HAP-1 (cell line): ENCODE data around the gene KLHL10.

Experiments
- DNase-seq, 2 experiments: peaks; one replicate each; pipeline ENCODE4 v3.0.0-alpha.2; 2016 to 2020; ENCODE audit warnings: low spot score in 2 of 2
- H3K27me3 ChIP-seq: fragments of 250-450 bp; sonication (Bioruptor Pico); 2 replicates; pipeline ENCODE4 v1.5.1; 2020; ENCODE audit warnings: low read depth, mild to moderate bottlenecking, moderate library complexity
- H3K36me3 ChIP-seq: fragments of 250-450 bp; sonication (Bioruptor Pico); replicated peaks from 2 replicates; pipeline ENCODE4 v1.5.1; 2020; ENCODE audit warnings: mild to moderate bottlenecking
- H3K4me1 ChIP-seq: fragments of 250-450 bp; sonication (Bioruptor Pico); 2 replicates; pipeline ENCODE4 v1.5.1; 2020; ENCODE audit warnings: mild to moderate bottlenecking
- H3K4me3 ChIP-seq: fragments of 250-450 bp; sonication (Bioruptor Pico); 2 replicates; pipeline ENCODE4 v1.5.1; 2020; ENCODE audit warnings: mild to moderate bottlenecking, moderate library complexity
- H3K9me3 ChIP-seq: fragments of 250-450 bp; sonication (Bioruptor Pico); 2 replicates; pipeline ENCODE4 v1.5.1; 2020; ENCODE audit warnings: mild to moderate bottlenecking, moderate library complexity
- in situ Hi-C: fragments of 300-500 bp; cut with MboI; formaldehyde crosslinking; loops from 3 replicates; pipeline ENCODE4 v1.14.3; 2020; ENCODE audit warnings: low sequenced_read_pairs, inconsistent platforms, mixed read lengths

KLHL10 gene

DNA sequence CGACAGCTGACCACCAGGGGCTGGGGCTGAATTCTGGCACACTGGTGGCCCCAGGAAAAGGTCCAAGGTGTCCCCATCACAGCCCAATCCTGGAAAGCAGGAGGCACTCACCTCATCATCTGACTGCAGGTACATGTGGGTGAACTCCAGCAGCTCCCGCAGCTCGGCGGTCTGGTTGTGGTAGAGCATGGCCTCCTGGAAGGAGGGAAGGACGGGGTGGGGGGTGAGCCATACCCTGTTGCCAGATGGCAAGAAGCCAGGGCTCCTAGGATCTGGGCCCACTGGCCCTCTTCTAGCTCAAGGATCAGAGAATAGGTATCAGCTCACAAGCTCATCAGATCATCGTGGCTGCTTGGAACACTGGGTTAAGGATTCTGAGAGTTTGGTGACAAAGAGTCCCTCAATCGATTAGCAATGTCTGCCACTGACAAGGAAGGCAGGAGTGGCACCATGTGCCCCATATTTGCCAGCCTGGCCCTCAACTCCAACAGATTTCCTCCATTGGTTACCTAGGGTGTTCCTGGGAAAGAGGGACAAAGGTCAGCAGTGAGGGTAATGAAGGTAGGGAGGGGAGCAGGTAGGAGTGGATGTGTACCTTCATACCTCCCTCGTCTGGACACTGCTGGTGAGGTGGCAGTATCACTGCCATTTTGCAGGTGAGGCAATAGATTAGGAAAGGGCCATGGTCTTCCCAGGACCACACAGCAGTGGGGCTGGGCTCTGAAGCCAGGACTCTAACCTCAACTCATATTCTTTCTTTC, 30.8 kb upstream of the KLHL10 start:
- in situ Hi-C loops, result no loop called here
- Histone ChIP-seq H3K4me3 (no peak overlapping the region), H3K9me3 (no peaks in the 10 kb centered on the region), H3K4me1 (peaks cover 7% of the 10 kb centered on the region), H3K36me3 (peaks cover 51% of the 10 kb centered on the region), H3K27me3 (no peaks in the 10 kb centered on the region)
- no peak for DNase-seq

DNA sequence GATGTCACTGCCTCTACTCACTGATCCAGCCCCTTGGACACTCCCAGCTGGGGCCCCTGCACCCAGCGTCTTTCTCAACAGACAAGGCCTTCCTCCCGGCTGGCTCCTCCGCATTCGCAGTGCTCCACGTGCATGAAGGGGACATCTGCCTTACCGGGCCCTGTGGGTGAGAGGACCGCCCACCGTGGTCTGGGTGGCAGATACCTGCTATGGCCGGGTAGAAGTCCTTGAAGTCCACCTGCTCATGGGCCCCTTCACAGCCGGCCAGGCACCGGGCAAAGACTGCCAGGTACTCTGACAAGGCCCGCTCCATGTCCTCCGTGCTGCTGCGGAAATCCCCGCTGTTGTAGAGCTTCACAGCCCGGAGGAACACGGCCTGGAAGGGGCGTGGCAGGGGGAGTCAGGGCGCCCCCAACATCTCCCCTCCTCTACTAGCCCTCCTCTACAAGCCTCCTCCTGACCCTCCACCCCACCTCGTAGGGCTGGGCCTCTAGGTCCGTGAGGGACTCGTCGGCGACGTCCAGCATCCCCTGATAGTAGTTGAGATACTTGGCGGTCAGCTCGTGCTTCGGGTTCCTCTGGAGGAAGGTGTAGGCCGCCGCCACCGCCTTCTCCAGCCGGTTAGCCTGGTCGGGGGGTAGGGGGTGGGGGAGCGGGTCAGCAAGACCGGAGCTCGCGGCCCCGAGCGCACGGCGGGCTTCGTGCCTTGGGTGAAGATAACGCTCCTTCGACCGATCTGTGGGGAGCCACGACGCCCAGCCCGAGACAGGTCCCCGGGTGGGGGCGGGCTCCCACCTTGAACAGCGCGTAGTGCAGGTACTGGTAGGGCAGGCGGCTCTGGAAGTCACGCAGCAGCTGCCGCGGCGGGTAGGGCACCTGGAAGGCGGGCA, 26.7 kb upstream of the KLHL10 start:
- in situ Hi-C loops, result no loop called here
- H3K4me1 ChIP-seq, result peaks cover 18% of the 10 kb centered on the region
- H3K27me3 ChIP-seq, result no peaks in the 10 kb centered on the region
- no peaks in the 10 kb centered on the region; the same call in 1 of the 2 replicates for H3K9me3 ChIP-seq
- DNase-seq, result peak in 1 of 2 experiments; percentile 48
- peak overlapping the region; percentile 89 for H3K4me3 ChIP-seq
- H3K36me3 ChIP-seq, result peaks cover 47% of the 10 kb centered on the region

DNA sequence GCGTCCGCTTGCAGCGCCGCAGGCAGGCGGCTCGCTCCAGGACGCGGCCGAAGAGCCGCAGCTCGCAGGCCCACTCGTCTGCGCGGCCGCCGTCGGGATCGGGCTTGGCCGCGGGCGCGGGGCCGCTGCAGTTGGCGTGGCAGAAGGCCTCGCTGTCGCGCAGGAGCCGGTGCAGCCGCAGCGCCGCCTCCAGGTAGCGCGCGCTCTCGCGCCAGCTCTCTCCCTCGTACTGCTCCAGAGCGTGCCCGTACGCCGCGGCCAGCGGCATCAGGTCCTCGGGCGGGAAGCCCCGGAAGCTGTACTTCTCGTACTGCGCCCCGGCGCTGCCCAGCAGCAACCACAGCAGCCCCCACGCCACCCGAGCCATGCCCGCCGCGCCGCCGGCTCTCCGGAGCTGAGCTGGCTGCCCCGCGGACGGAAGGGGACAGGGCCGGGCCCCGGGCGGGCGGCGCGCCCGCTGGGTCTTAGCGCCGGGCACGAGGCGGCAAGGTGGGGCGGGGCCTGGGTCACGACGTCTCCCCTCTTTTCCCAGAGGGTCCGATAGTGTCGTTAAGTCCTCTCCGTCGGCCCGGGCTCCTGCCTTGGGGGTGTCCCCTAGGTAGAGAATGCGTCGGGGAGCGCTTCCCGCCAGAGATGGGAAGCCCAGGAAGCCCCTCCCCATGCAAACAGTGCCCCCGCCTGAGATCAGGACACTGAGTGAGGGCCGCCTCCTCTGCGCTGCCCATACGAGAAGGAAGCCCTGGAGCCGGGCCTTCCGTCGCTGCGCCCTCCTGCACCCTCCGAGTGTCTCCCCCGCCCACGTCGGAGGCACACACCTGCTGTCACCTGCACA, 25.9 kb upstream of the KLHL10 start, which contains the start of gene P3H4:
Gene P3H4, minus strand, starts transcription at position 401 of the 832 bp plus-strand sequence. Its CDS starts 34 bp downstream, at position 367.
- in situ Hi-C loops, result no loop called here
- Histone ChIP-seq H3K36me3 (peaks cover 44% of the 10 kb centered on the region), H3K4me3 (peak within 1 kb of the TSS; percentile 89), H3K27me3 (no peaks in the 10 kb centered on the region), H3K4me1 (peaks cover 18% of the 10 kb centered on the region), H3K9me3 (no peaks in the 10 kb centered on the region; the same call in 1 of the 2 replicates)
- peak; percentile 60 to 86 for DNase-seq

DNA sequence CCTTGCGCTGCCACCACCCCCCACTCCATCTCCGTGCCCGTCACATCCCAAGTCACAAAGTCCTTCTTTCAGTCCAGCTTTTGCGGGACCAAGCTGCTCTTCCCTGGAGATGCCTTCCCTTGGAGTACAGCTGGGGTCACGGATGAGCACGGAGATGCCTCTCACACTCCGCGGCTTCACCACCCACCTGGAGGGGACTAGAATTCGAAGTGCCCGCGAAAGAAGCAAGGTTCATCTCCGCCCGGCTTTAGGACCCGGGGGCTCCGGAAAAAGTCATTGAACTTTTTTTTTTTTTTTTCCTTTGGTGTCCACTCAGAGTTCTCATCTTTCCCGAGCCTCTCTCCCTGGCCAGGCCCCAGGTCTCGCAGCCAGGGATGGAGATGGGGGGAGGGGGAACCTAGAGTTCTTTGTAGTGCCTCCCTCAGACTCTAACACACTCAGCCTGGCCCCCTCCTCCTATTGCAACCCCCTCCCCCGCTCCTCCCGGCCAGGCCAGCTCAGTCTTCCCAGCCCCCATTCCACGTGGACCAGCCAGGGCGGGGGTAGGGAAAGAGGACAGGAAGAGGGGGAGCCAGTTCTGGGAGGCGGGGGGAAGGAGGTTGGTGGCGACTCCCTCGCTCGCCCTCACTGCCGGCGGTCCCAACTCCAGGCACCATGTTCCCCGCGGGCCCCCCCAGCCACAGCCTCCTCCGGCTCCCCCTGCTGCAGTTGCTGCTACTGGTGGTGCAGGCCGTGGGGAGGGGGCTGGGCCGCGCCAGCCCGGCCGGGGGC, 25.1 kb upstream of the KLHL10 start, which contains the start of gene FKBP10:
Gene FKBP10, plus strand, starts transcription at position 624 of the 771 bp plus-strand sequence. Its CDS starts 31 bp downstream, at position 655.
- in situ Hi-C loops, result no loop called here
- H3K27me3 ChIP-seq, result no peaks in the 10 kb centered on the region
- no peaks in the 10 kb centered on the region; the same call in 1 of the 2 replicates for H3K9me3 ChIP-seq
- peaks cover 43% of the 10 kb centered on the region for H3K36me3 ChIP-seq
- DNase-seq, result peak; percentile 87 to 96
- H3K4me1 ChIP-seq, result peaks cover 18% of the 10 kb centered on the region
- H3K4me3 ChIP-seq, result peak within 1 kb of the TSS; percentile 89

DNA sequence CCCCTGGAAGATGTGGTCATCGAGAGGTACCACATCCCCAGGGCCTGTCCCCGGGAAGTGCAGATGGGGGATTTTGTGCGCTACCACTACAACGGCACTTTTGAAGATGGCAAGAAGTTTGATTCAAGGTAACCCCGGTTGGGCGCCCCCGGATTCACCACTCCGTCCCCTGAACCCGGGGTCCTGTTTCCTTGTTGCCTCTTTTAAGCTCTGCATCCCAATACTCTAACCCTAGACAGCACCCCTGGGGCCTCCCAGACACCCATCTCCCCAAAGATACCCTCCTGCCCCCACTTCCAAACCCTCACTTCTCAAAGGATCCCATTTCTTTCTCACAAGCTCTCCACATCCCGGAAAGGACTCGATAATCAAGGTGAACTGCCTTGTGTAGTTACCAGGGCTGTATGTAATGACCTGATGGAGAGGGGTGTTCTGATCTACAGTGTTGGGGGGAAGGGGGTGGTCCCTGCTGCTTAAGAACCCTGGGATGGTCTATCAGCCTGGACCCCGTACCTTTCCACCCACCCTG, 24.4 kb upstream of the KLHL10 start:
- no peaks in the 10 kb centered on the region; the same call in 1 of the 2 replicates for H3K9me3 ChIP-seq
- in situ Hi-C loops, result no loop called here
- DNase-seq, result no peak
- H3K4me1 ChIP-seq, result peaks cover 18% of the 10 kb centered on the region
- peak overlapping the region; percentile 89 for H3K4me3 ChIP-seq
- H3K36me3 ChIP-seq, result peaks cover 44% of the 10 kb centered on the region
- H3K27me3 ChIP-seq, result no peaks in the 10 kb centered on the region

DNA sequence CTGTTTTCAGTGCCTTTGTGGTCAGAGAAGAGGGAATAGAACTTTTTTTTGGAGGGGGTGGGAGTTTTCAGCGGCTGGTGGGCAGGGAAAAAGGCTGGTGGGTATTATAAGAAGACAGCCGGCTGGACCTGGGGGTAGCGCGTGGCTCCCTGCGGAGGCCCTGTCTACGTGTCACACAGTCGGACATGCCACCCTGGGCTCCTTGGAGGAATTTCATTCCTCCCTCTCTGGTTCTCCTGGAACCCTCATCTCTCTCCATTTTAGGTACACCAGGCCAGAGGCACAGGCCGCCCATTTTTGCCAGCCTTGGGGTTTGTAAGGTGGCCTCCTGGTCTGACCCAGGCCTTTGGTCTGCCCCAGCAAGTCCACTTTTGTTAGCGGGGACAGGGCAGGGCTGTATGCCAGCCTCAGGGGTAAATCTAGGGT, 23.9 kb upstream of the KLHL10 start:
- no peaks in the 10 kb centered on the region; the same call in 1 of the 2 replicates for H3K9me3 ChIP-seq
- peaks cover 42% of the 10 kb centered on the region for H3K36me3 ChIP-seq
- no peaks in the 10 kb centered on the region for H3K27me3 ChIP-seq
- DNase-seq, result no peak
- H3K4me1 ChIP-seq, result peaks cover 18% of the 10 kb centered on the region
- peak overlapping the region; percentile 89 for H3K4me3 ChIP-seq
- in situ Hi-C loops, result no loop called here

DNA sequence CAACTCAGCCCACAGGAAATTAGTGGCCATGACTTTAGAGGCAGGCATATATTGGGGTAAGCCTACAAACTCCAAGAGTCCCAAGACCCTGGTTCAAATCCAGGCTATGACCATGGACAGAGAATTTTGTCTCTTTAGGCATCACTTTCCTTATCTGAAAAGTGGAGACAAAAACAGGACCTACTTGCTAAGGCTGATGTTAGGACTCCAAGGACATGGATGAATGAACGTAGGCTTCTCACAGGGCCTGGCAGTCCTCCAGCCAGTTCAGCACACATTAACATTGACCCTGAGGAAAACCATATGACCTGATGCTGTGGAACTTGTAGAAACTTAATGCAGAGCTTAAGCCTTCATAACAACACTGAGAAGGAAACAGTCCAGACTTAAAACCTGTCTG, 23.4 kb upstream of the KLHL10 start:
- Histone ChIP-seq H3K4me3 (peak overlapping the region; percentile 89), H3K4me1 (peaks cover 18% of the 10 kb centered on the region), H3K36me3 (peaks cover 41% of the 10 kb centered on the region), H3K27me3 (no peaks in the 10 kb centered on the region), H3K9me3 (no peaks in the 10 kb centered on the region; the same call in 1 of the 2 replicates)
- in situ Hi-C loops, result no loop called here
- no peak for DNase-seq

DNA sequence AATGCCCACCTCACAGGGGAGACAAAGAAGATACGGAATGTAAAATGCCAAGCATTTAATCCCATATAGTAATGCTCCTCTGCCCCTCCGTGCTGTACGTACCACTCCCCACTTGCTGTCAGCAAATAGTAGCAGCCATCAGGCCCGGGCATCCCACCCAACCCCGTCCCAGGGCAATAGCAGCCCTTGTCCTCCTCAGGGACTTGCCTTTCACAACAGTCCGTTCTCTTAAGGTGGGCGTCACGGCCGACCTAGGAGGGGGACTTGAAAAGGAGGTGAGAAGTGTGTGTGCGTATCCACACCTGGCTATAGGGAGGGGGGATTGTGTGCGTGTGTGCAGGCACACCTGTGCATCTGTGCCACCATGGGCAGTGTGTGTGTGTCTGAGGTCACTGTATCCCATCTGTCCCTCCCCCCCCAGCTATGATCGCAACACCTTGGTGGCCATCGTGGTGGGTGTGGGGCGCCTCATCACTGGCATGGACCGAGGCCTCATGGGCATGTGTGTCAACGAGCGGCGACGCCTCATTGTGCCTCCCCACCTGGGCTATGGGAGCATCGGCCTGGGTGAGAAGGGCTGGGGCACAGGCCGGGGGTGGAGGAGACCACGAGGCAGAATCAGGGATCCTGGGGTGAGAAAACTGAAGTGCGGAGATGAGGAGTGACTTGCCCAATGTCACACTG, 20.8 kb upstream of the KLHL10 start:
- peaks cover 11% of the 10 kb centered on the region for H3K4me1 ChIP-seq
- in situ Hi-C loops, result no loop called here
- no peaks in the 10 kb centered on the region for H3K27me3 ChIP-seq

DNA sequence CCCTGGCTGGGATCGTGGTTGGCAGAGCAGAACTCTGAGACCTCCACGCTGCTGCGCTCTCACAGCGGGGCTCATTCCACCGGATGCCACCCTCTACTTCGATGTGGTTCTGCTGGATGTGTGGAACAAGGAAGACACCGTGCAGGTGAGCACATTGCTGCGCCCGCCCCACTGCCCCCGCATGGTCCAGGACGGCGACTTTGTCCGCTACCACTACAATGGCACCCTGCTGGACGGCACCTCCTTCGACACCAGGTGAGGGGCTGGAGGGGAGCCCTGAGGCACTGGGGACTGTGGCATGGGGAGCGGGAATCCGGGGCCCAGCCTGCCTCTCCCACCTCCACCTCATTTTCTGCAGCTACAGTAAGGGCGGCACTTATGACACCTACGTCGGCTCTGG, 19.6 kb upstream of the KLHL10 start:
- in situ Hi-C loops, result no loop called here
- H3K27me3 ChIP-seq, result no peaks in the 10 kb centered on the region
- peaks cover 63% of the 10 kb centered on the region for H3K36me3 ChIP-seq
- no peak overlapping the region for H3K4me3 ChIP-seq
- H3K9me3 ChIP-seq, result no peaks in the 10 kb centered on the region
- peaks cover 11% of the 10 kb centered on the region for H3K4me1 ChIP-seq
- DNase-seq, result no peak

More for the DNA sequence above, 20.8 kb upstream of the KLHL10 start:
- Histone ChIP-seq H3K4me3 (no peak overlapping the region), H3K9me3 (no peaks in the 10 kb centered on the region; the same call in 1 of the 2 replicates), H3K36me3 (peaks cover 55% of the 10 kb centered on the region)
- DNase-seq, result no peak

DNA sequence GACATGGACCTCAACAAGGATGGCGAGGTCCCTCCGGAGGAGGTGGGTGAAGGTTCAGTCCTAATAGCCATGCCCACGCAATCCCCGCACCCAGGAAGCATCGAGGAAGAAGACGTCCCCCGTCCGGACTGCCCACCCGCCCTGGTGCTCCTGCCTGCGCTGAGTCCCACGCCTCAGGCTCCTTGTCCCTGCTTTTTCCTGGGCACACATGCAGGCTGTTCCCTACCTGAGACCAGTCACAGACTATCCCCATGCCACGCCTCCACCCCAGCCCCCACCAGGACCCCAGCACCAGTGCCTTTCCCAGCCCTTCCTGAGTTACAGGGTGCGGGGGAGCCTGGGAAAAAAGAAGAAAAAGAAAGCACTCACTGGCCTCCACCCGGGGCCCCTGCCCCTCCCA, 15.8 kb upstream of the KLHL10 start:
- DNase-seq, result no peak
- Histone ChIP-seq H3K27me3 (no peaks in the 10 kb centered on the region), H3K4me1 (no peaks in the 10 kb centered on the region), H3K9me3 (no peaks in the 10 kb centered on the region), H3K4me3 (no peak overlapping the region), H3K36me3 (peaks cover 64% of the 10 kb centered on the region)
- in situ Hi-C loops, result no loop called here

DNA sequence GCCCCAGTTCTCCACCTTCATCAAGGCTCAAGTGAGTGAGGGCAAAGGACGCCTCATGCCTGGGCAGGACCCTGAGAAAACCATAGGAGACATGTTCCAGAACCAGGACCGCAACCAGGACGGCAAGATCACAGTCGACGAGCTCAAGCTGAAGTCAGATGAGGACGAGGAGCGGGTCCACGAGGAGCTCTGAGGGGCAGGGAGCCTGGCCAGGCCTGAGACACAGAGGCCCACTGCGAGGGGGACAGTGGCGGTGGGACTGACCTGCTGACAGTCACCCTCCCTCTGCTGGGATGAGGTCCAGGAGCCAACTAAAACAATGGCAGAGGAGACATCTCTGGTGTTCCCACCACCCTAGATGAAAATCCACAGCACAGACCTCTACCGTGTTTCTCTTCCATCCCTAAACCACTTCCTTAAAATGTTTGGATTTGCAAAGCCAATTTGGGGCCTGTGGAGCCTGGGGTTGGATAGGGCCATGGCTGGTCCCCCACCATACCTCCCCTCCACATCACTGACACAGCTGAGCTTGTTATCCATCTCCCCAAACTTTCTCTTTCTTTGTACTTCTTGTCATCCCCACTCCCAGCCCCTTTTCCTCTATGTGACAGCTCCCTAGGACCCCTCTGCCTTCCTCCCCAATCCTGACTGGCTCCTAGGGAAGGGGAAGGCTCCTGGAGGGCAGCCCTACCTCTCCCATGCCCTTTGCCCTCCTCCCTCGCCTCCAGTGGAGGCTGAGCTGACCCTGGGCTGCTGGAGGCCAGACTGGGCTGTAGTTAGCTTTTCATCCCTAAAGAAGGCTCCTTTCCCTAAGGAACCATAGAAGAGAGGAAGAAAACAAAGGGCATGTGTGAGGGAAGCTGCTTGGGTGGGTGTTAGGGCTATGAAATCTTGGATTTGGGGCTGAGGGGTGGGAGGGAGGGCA, 15.1 kb upstream of the KLHL10 start:
- no peak overlapping the region for H3K4me3 ChIP-seq
- H3K4me1 ChIP-seq, result no peaks in the 10 kb centered on the region
- no peaks in the 10 kb centered on the region for H3K27me3 ChIP-seq
- no peak for DNase-seq
- H3K9me3 ChIP-seq, result no peaks in the 10 kb centered on the region
- peaks cover 63% of the 10 kb centered on the region for H3K36me3 ChIP-seq
- in situ Hi-C loops, result no loop called here
